HK-2 (cell line): ENCODE data around the gene PEX5L.

Source experiments
- DNase-seq: peaks from one replicate; pipeline ENCODE4 v3.0.0-alpha.2; 2018; ENCODE audit not compliant: unreplicated experiment

PEX5L gene

DNA sequence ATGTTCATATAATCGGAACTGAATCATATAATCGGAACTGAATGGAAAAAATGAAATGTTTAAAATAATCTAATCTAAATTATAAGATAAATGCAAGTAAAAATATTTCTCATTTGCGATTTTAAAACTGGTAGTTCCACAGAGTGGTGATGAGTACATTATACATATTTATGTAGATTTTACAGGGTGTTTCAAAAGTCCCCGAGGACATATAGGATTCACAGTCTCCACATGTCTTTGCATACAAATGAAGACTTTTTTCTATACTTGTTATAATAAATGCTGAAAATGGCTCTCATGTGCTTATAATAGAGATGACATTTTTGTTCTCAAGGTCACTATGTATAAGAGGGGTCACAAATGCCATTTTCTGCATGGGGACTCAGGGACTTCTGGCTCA, 139.5 kb downstream of the PEX5L start:
- DNase-seq, result no peak

DNA sequence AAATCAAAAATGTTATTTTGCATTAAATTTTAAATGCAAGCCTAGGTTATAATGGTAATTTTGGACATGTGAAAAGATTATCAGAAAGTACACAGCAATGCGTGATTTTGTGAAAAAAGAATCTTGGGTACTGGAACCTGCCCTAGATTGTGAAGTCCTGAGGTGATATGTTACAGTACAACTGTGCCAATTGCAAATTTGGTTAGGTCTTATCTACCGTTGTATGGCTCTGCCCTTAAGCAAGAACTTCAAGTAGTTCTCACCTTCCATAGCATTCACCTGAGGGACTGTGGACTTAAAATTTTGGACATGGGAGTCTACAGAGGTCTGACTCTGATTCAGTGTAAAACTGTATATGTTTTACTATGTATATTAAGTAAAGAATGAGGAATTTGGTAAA, 140.2 kb downstream of the PEX5L start:
- DNase-seq, result no peak

DNA sequence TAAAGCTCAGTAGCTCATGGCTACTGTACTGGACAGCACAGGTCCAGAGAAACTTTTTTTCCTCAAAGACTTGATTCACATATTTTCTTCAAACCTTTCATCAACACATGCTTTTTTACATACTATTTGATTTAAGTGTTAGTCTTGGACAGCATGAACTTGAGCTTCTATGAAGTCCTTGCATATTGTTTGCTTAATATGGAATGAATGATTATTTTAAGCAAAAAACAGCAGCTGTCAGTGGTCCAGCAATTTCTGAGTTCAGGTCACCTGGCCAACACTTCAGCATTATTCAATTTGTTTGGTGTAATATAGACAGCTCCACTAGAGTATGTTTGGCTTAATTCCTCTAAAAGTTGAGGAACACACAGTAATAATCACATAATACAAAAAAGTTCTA, 141.4 kb downstream of the PEX5L start:
- DNase-seq, result no peak

DNA sequence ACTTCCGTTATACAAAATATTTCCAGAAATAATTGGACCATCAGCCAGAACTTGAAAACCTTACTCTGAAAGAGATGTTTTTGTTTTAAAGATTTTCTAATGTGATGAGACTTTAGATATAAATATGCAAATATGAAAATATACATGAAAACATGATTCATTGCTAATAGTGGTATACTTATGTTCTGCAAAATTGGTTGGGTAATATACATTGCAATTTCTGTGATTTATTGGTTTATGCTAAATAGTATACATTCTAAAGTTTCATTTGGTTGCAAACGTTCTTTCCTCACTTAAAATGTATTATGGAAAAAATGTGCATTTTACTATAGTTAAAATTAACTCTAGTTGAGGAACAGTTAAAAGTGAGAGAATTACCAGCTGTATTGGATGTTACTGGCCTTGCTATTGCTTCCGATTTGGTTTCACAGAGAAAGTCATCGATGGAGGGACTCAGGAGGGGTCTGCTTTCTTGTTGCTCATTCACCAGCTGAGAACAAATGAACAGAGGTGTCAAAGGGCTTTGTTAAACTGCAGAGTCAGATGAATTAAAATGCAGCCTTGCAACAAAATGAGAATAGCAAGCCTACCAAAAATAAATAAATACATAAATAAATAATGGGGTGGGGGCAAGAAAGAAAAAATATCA, 149.3 kb downstream of the PEX5L start:
- no peak for DNase-seq

DNA sequence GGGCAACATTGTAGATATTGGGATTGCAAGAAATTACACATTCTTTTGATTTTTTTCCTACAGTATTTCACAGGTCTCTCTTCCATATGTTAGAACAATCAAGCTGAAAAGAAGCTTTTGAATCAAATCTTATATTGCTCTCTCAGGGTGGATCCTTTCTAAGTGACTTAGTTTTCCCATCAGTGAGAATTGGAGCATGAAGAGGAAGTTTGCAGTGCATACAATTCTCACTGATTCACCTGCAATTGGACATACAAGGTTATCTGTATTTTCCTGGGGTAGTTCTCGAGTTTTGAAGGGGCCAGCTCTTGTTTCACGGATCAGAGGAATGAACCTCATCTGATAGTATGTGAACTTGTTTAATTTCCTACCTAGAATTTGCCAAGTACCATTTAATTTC, 150.8 kb downstream of the PEX5L start:
- no peak for DNase-seq

DNA sequence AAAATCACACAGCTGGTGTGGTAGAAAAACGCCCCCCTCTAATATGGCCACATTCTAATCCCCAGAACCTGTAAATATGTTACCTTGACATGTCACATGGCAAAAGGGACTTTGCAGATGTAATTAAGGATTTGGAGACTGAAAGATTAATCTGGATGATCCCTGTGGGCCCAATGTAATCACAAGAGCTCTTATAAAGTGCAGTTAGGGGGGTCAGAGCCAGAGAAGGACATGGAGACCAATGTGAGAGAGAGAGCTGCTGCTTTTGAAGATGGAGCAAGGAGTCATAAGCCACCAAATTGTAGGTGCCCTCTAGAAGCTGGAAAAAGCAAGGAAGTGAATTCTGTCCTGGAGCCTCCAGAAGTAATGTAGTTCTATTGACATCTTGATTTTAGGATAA, 152.6 kb downstream of the PEX5L start:
- DNase-seq, result no peak

DNA sequence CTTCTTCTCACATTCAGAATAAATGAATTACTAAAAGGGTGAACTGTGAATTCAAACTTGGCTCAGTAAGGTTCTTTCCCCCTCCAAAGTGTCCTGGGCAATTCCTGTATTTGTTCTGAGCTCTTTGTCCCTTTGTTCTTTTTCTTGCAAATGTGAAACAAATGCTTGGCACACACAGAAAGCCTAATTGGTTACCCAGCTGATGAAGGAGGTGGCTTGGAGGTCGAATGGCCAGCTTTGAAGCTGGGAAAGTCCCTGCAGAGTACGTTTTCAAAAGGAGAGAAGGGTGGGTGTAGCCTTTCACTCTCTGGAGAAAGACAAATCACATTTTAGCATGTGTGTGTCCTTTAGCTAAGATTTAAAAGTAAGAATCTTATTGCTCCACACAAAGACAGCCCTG, 154.4 kb downstream of the PEX5L start:
- DNase-seq, result no peak

DNA sequence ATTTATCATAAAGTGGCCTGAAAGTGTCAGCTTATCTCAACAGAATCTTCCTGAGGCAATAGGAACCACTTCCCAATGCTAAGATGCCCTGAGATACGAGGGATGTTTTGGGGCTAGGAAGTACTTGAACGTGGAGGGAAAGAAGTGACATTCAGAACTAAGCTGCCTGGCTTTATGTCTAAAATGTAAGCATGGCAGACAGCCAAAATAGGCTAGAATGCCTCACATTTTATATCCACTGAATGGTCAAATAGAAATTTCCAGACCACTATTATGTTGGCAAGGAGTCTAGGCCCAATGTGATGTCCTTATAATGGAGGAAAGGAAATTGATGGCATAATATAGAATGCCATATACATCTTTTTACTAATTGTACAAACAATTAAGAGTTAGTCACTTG, 154.9 kb downstream of the PEX5L start:
- no peak for DNase-seq

DNA sequence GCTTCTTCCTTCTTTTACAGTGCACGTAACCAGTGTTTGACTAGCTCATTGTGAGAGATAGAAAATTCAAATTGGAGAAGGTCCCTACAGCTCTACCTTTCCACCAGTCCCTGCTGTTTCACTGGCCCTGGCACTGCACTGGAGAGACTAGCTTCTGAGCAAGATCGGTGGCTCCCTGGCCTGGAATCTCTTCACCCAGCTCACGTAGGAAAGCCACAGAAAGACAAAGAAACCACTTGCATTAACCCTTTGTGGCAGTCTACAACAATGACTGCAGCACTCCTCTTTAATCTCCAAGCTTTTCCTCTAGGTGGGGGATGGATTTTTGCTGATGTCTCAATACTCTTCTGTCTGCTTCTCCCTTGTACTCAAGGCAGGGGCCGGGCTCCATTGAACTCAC, 155.9 kb downstream of the PEX5L start:
- no peak for DNase-seq

DNA sequence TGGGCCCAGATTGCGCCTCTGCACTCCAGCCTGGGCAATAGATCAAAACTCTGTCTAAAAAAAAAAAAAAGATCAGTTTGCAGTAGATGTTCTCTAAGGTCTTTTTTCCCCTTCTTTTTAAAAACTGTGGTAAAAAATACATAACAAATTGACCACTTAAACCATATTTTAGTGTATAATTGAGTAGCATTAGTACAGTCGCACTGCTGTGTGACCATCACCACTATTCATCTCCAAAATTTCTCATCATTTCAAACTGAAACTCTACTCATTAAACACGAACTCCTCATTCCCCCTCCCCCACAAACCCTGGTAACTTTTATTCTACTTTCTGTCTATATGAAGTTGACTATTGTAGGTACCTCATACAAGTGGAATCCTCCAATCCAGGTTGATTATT, 160.3 kb downstream of the PEX5L start:
- no peak for DNase-seq

DNA sequence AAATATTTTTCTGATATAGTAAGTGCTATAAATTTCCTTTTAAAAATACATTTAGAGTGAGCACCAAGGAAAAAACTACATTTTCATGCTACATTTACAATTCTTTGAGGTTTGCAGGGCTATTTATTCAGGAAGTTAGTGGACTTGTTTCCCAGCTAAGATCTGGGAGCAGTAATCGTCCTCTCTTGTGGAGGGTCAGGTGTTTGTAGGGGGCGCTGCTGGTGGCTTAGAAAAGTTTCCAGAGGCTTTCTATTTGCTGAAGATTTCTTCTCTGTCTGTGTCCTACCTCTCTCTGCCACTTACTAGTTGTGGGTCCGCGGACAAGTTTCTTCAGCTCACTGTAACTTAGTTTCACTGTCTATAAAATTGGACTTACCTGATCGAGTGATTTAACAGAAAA, 163.9 kb downstream of the PEX5L start:
- DNase-seq, result no peak

DNA sequence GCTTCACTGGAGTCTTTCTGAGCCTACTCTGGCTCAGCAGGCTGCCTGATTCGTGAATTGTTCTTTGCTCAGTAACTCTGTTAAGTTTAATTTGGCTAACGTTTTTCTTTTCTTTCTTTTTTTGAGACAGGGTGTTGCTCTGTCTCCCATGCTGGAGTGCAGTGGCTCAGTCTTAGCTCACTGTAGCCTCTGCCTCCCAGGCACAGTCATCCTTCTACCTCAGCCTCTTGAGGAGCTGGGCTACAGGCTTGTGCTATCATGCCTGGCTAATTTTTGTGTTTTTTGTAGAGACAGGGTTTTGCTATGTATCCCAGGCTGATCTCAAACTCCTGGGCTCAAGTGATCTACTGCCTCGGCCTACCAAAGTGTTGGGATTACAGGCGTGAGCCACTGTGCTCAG, 165.0 kb downstream of the PEX5L start:
- DNase-seq, result no peak

DNA sequence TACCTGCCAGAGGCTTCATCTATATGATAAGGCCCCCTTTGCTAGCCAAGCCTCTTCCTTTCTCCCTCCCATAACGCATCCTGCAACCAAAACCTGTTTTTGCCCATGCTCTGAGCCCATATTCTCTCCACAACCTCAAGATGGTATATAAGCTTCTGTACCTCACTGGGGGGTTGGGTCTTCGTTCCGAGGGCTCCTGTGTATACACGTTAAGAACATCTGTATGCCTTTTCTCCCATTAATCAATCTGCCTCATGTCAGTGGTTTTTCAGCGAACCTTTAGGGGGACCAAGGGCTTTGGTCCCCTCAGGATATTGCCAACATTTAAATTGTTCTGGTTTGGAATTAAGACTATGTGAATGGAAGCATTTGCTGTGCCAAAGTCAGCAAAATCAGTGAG, 168.0 kb downstream of the PEX5L start:
- no peak for DNase-seq

DNA sequence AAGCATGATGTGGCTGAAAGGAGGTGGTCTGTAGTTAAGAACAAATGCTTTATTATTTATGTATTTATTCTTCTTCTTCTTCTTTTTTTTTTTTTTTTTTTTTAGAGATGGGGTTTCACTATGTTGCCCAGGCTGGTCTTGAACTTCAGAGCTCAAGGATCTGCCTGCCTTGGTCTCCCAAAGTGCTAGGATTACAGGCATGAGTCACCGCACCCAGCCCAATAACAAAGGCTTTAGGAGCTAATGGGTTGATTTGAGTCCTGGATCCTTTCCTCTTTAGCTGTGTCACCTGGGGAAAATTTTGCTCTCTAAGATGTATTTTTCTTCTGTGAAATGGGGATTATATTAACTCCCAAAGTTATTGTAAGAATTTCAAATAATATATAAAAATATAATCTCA, 168.8 kb downstream of the PEX5L start:
- DNase-seq, result no peak

DNA sequence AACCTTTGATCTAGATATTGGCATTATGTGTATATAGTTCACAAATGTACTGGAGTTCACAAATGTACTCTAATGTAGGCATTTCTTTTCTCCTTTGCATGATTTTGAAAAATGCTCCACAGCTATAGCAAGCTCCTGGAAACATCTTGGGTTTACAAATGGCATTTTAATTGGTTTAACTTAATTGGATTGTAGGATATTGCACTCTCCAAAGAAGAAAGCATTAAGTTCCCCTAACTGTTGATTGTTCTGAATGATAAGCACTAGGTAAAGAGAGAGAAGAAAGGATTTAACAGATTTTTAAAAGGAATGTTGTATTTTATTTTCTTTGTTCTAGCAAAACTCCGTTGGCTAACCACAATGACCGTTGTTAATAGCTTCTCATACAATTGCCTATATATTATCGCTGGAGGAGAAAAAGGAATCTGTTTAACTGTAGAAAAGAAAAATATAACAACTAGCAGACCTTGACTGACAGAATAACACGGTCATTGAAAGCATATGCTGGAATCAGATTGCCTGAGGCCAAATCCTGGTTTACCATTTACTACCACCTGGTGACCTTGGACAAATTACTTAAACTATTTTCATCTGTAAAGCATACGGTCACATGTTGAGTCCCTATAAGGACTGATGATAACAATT, 170.8 kb downstream of the PEX5L start:
- no peak for DNase-seq

DNA sequence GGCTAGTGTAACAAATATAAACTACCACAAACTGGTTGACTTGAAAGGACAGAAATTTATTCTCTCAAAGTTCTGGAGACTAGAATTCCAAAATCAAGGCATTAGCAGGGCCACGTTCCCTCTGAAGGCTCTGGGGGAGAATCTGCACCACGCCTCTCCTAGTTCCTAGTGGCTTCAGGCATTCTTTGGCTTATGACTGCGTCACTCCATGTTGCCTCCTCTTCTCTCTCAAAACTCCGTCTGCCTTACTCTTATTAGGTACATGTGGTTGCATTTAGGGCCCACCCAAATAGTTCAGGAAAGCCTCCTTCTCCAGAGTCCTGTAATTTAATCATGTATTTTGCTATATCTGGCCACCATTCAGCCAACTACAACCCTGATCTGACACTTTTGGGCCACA, 174.8 kb downstream of the PEX5L start:
- no peak for DNase-seq

DNA sequence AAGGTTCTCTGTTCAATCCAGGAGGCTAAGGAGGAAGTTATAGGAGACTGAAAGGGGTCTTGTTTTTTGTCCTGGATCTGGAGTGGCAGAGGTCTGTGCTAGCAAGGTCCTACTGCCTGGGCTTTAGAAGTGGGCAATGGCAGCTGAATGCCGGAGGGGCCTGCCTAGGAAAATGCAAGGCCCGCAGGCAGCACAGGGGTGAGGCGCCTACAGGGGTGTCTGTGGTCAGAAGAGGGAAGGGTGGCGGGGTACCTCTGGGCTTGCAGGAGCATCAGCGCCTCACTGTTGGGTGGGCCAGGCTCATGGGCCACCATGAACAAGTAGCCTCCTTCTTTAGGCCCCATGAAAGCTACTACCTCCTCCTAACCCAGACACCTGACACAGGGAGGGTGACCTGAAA, 175.4 kb downstream of the PEX5L start:
- no peak for DNase-seq

DNA sequence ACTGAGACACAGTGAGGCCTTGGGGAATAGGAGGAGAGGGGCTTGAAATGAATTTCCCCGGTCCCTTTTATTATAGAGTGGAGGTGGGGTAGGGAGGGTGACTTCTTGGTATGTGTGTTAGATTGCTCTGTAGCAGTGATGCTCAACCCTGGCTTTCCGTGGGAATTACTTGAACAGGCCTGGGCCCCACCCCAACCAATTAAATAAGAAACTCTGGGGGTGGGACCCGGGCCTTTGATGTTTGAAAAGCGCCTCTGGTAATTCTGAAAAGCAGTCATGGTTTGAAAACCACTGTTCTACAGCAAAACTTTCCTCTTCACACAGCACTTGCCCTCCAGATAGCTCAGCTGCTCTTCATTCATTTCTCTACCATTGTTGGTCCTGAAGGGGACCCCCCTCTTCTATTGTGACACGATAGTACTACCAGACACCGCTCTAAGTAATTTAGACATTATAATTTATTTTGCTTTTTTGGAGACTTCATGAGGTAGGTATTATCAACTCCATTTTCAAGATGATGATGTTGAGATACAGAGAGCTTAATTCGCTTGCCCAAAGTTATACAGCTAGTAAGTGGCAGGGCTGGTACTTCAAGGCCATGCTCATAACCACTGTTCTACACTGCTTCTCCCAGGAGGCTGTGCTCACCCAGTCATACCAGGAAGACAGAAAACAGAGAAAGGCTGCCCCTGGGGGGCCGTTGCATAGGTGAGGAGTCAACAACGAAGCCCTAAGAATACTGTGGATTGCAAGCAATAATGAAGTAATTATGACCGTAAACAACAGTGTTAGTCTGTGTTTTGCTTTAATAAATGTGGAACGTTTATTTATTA, 176.2 kb downstream of the PEX5L start:
- no peak for DNase-seq

DNA sequence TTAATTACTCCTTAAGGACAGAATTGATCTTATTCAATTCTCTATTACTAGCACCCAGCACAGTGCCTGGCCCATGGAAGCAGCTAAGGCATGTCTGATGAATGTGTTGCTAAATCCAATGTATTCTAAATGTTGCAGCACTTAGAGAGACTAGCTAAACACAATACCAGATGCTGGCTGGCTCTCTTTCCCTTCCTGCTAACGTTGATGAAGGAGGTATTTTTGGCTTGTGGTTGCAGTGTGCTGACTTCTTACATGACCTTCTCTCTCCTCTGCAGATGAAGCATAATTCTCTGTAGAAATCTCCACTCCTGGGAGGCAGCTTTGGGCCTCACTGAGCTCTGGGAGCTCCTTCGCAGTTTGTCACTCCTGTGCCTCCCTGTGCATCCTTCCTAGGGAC, 183.6 kb downstream of the PEX5L start:
- no peak for DNase-seq

DNA sequence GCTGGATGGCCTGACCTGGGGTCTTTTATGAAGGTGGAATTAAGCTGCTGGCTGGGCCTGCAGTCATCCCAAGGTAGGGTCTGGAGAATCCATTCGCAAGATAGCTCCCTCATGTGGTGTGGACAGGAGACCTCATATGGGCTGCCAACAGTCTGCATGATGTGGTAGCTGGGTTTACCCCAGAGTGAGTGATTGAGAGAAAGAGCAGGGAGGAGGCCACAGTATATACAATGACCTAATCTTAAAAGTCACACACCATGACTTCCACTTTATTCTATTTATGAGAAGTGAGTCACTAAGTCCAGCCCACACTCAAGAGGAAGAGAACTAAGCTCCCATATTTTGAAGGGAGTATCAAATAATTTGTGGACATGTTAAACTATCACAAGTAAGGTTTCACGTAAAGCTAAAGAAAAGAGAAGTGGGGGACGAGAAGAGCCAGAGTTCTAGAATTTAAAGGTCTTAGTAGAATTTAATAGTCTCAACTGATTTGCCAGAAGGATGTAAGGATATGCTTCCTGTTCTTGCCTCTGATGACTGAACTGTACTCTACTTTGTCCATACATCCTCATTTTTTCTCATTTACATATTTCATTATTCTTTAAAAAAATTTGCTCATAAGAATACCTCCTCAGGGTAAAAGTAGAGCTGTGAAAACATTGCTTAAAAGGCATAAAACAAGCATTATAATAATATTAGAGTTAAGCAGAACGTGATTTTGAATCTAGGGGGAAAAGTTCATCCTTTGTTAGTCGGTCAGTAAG, 184.4 kb downstream of the PEX5L start:
- peak; percentile 30 for DNase-seq

DNA sequence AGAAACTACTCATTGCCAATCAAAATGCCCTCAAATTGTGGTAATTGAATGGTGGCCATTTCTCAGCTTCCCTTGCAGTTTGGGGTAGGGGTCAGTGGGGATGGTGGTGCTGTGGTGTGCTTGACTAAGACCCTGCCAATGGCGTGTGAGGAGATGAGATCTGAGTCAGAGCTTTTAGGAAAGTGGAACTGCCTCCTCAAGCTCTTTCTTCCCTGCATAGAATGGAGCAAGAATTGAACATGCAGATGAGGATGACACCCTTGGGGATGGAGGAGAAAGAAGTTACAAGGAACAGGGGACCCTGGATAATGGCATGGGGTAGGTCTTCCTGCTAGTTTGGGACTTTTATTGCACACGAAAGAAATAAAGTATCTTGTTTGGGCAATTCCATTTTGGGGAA, 188.0 kb downstream of the PEX5L start:
- DNase-seq, result no peak

DNA sequence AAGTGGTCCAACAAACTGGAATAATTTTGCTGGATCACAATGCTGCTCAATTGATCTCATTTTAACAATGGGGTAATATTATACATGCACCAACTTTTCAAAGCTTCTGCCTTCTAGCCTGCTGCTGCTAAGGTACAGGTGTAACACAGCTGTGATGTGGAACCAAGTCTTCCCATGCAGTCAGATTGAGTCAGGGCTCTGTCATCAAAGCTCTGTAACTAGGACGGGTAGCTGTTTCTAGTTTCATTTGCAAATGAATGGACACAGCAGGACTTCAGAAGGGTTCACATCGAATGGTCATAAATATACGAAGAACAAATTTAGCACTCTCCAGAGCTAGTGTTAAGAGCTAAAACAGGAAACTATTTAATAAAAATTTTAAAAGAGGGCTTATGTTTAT, 194.7 kb downstream of the PEX5L start:
- DNase-seq, result no peak
